Trophoblast cell (in vitro differentiated cells and primary cell): Measurements from ENCODE around the gene ABHD12B.

ENCODE experiments used
- DNase-seq, 2 donors: peaks; one replicate each; pipeline ENCODE4 v3.0.0-alpha.2; 2016
- H2AFZ ChIP-seq: 2 replicates; pipeline ENCODE4 v1.6.1; 2013; ENCODE audit warnings: low read length, moderate library complexity, mild to moderate bottlenecking; ENCODE audit not compliant: insufficient read depth, poor library complexity
- H2AK5ac ChIP-seq: 2 replicates; pipeline ENCODE4 v1.6.1; 2013; ENCODE audit warnings: mild to moderate bottlenecking, low read length
- H2BK120ac ChIP-seq: 2 replicates; pipeline ENCODE4 v1.6.1; 2013; ENCODE audit warnings: low read length, mild to moderate bottlenecking, moderate library complexity; ENCODE audit not compliant: insufficient read depth, poor library complexity
- H2BK12ac ChIP-seq: 2 replicates; pipeline ENCODE4 v1.6.1; 2013; ENCODE audit warnings: mild to moderate bottlenecking, low read length, moderate library complexity
- H2BK5ac ChIP-seq: 2 replicates; pipeline ENCODE4 v1.6.1; 2013; ENCODE audit warnings: low read length, low read depth, moderate library complexity, mild to moderate bottlenecking; ENCODE audit not compliant: poor library complexity
- H3K14ac ChIP-seq: 2 replicates; pipeline ENCODE4 v1.6.1; 2013; ENCODE audit warnings: mild to moderate bottlenecking, low read length
- H3K18ac ChIP-seq: 2 replicates; pipeline ENCODE4 v1.6.1; 2013; ENCODE audit warnings: mild to moderate bottlenecking, low read length
- H3K23ac ChIP-seq: 2 replicates; pipeline ENCODE4 v1.6.1; 2013; ENCODE audit warnings: low read length
- H3K27ac ChIP-seq: 2 replicates; pipeline ENCODE4 v1.5.1; 2013; ENCODE audit warnings: low read depth, mild to moderate bottlenecking, inconsistent platforms, low read length, moderate library complexity
- H3K27me3 ChIP-seq: 2 replicates; pipeline ENCODE4 v1.6.1; 2013; ENCODE audit warnings: inconsistent platforms, mild to moderate bottlenecking, low read length, moderate library complexity; ENCODE audit not compliant: insufficient read depth
- H3K36me3 ChIP-seq, 2 experiments: 1 replicate in 1 of 2; 2 replicates in 1 of 2; pipeline ENCODE4 v1.6.1; 2013; ENCODE audit warnings: low read length in 2 of 2, mild to moderate bottlenecking in 2 of 2, moderate library complexity in 1 of 2; ENCODE audit not compliant: insufficient read depth in 2 of 2, control insufficient read depth in 1 of 2
- H3K4ac ChIP-seq: 2 replicates; pipeline ENCODE4 v1.6.1; 2013; ENCODE audit warnings: low read depth, mild to moderate bottlenecking, low read length, moderate library complexity
- H3K4me1 ChIP-seq, 2 experiments: 1 replicate in 1 of 2; 2 replicates in 1 of 2; pipeline ENCODE4 v1.6.1; 2013; ENCODE audit warnings: low read length in 2 of 2, mild to moderate bottlenecking in 2 of 2, moderate library complexity in 1 of 2; ENCODE audit not compliant: insufficient read depth in 2 of 2, control insufficient read depth in 1 of 2
- H3K4me2 ChIP-seq: 2 replicates; pipeline ENCODE4 v1.6.1; 2013; ENCODE audit warnings: inconsistent platforms, mild to moderate bottlenecking, low read length, moderate library complexity
- H3K4me3 ChIP-seq: 2 replicates; pipeline ENCODE4 v1.5.1; 2013; ENCODE audit warnings: mild to moderate bottlenecking, low read depth, low read length, inconsistent platforms
- H3K79me1 ChIP-seq: one replicate; pipeline ENCODE4 v1.6.1; 2013; ENCODE audit warnings: low read length
- H3K79me2 ChIP-seq: 2 replicates; pipeline ENCODE4 v1.6.1; 2013; ENCODE audit warnings: low read length, mild to moderate bottlenecking; ENCODE audit not compliant: control insufficient read depth, insufficient read depth, poor library complexity
- H3K9ac ChIP-seq: 2 replicates; pipeline ENCODE4 v1.6.1; 2013; ENCODE audit warnings: mild to moderate bottlenecking, low read length
- H3K9me3 ChIP-seq: 2 replicates; pipeline ENCODE4 v1.6.1; 2013; ENCODE audit warnings: low read depth, mild to moderate bottlenecking, control low read depth, inconsistent platforms, low read length; ENCODE audit not compliant: insufficient read depth
- H4K12ac ChIP-seq: 2 replicates; pipeline ENCODE4 v1.6.1; 2013; ENCODE audit warnings: low read depth, mild to moderate bottlenecking, low read length, moderate library complexity
- H4K8ac ChIP-seq: 2 replicates; pipeline ENCODE4 v1.6.1; 2013; ENCODE audit warnings: low read depth, mild to moderate bottlenecking, low read length, moderate library complexity
- H4K91ac ChIP-seq: one replicate; pipeline ENCODE4 v1.6.1; 2013; ENCODE audit warnings: low read depth, mild to moderate bottlenecking, low read length, moderate library complexity
- WGBS: extraction: QIAGEN DNeasy Blood & Tissue Kit; methylation state at CpG from one replicate; pipeline ENCODE4 v1.1.7; 2013; ENCODE audit warnings: missing lambda C conversion rate; ENCODE audit not compliant: insufficient read length, insufficient coverage; ENCODE audit errors: extremely low coverage; 5-methylcytosine and 5-hydroxymethylcytosine counted together

ABHD12B gene

DNA sequence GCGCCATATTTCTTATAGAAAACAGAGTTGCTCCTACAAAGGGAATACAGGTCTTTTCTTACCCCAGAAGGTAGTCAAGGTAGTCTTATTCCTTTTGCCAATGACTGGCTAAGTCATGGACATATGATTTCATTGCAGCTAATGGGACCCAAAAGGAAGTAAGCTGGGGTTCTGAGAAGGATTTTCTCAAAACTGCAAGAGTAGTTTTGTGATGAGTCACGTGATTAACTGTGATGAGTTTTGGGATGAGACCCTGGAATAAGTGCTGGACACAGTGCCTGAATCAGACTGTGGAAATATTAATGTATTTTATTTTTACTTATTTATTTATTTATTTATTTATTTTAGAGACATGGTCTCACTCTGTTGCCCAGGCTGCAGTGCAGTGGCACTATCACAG lies 27.5 kb upstream of the ABHD12B start:
- no peak overlapping the region for H4K8ac ChIP-seq

GRCh38 chr14:50845166-50845565 lies 26.7 kb upstream of the ABHD12B start:
- Histone ChIP-seq H2BK5ac (no peak overlapping the region), H3K4me1 (peaks cover 0 to 4% of the 10 kb centered on the region in 2 experiments), H4K12ac (no peak overlapping the region), H4K8ac (no peak overlapping the region), H3K4me2 (no peak overlapping the region), H3K4ac (no peak overlapping the region), H2BK12ac (no peak overlapping the region), H3K18ac (no peak overlapping the region), H2AK5ac (no peak overlapping the region), H2BK120ac (no peak overlapping the region), H3K14ac (no peak overlapping the region), H3K27me3 (no peaks in the 10 kb centered on the region), H3K27ac (no peak overlapping the region), H3K79me1 (no peaks in the 10 kb centered on the region), H3K23ac (no peak overlapping the region), H3K79me2 (no peaks in the 10 kb centered on the region), H3K9ac (no peak overlapping the region), H4K91ac (no peak overlapping the region), H2AFZ (no peak overlapping the region), H3K4me3 (no peak overlapping the region), H3K36me3 (no peaks in the 10 kb centered on the region), H3K9me3 (no peaks in the 10 kb centered on the region)
- no CpG with 5 or more reads among the region's 3 CpGs for WGBS
- DNase-seq, result no peak

More for the DNA sequence above, 27.5 kb upstream of the ABHD12B start:
- Histone ChIP-seq H2BK12ac (no peak overlapping the region), H3K9me3 (no peaks in the 10 kb centered on the region), H3K4me2 (no peak overlapping the region), H4K12ac (no peak overlapping the region), H3K4me1 (peaks cover 0 to 4% of the 10 kb centered on the region in 2 experiments), H3K27me3 (no peaks in the 10 kb centered on the region), H2AK5ac (no peak overlapping the region), H3K4me3 (no peak overlapping the region), H3K79me2 (no peaks in the 10 kb centered on the region), H4K91ac (no peak overlapping the region), H3K9ac (no peak overlapping the region), H2BK5ac (no peak overlapping the region), H2AFZ (no peak overlapping the region), H2BK120ac (no peak overlapping the region), H3K27ac (no peak overlapping the region), H3K4ac (no peak overlapping the region), H3K14ac (no peak overlapping the region), H3K18ac (no peak overlapping the region), H3K79me1 (no peaks in the 10 kb centered on the region), H3K36me3 (no peaks in the 10 kb centered on the region), H3K23ac (no peak overlapping the region)
- no peak for DNase-seq
- no CpG with 5 or more reads among the region's 2 CpGs for WGBS

DNA sequence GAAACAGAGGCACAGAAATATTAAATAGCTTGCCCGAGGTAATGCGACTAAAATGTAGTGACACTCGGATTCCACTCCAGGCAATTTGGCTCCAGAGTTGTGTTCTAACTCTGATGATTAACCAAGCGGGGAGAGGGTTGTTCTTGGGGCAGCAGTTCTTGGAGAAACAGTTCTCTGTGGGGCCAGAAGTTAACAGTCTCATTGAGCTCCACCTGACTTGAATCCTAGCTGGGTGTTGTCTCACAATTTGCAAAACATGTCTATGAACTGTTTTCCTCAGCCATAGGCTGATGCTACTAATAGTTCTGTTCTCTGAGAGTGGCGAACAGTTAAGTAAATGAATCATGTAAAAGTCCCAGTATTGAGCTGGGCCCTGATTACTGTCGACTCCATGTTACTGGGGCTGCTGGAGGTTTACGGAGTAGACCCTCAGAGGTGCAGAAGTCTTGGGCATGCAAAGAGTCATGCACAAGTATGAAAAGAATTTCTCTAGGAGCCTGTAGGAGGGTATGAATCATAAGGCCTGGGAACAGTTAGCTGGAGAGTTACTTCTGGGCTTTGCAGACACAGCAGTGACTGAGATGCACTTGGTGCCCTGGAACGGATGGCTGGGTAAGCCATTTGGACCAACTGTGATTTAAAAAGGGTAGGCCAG lies 25.5 kb upstream of the ABHD12B start:
- Histone ChIP-seq H2AK5ac (no peak overlapping the region), H2BK120ac (no peak overlapping the region), H2BK12ac (no peak overlapping the region), H4K91ac (no peak overlapping the region), H3K9me3 (no peaks in the 10 kb centered on the region), H2AFZ (no peak overlapping the region), H4K12ac (no peak overlapping the region), H3K14ac (no peak overlapping the region), H3K9ac (no peak overlapping the region), H3K27ac (no peak overlapping the region), H3K4ac (no peak overlapping the region), H3K27me3 (no peaks in the 10 kb centered on the region), H2BK5ac (no peak overlapping the region), H3K18ac (no peak overlapping the region), H3K4me2 (no peak overlapping the region), H3K4me1 (peaks cover 0 to 4% of the 10 kb centered on the region in 2 experiments), H4K8ac (no peak overlapping the region), H3K79me1 (no peaks in the 10 kb centered on the region), H3K36me3 (no peaks in the 10 kb centered on the region), H3K4me3 (no peak overlapping the region), H3K23ac (no peak overlapping the region), H3K79me2 (no peaks in the 10 kb centered on the region)
- peak; percentile 59 to 74 for DNase-seq
- WGBS, result no CpG with 5 or more reads among the region's 8 CpGs

- H3K4me3 ChIP-seq, result no peak overlapping the region
- no peak overlapping the region for H3K23ac ChIP-seq
- H3K9me3 ChIP-seq, result no peaks in the 10 kb centered on the region
- no peak overlapping the region for H2BK120ac ChIP-seq
- no peaks in the 10 kb centered on the region for H3K4me1 ChIP-seq
- H3K4me2 ChIP-seq, result no peak overlapping the region
- no peak overlapping the region for H4K8ac ChIP-seq
- no peak overlapping the region for H3K27ac ChIP-seq
- H3K27me3 ChIP-seq, result no peaks in the 10 kb centered on the region
- H3K9ac ChIP-seq, result no peak overlapping the region
- H4K12ac ChIP-seq, result no peak overlapping the region
- no peak overlapping the region for H4K91ac ChIP-seq
- no peaks in the 10 kb centered on the region for H3K79me2 ChIP-seq
- H3K36me3 ChIP-seq, result no peaks in the 10 kb centered on the region
- H2BK12ac ChIP-seq, result no peak overlapping the region
- H3K4ac ChIP-seq, result no peak overlapping the region
- no peak overlapping the region for H2BK5ac ChIP-seq
- no peak overlapping the region for H3K18ac ChIP-seq
- H2AK5ac ChIP-seq, result no peak overlapping the region
- H3K79me1 ChIP-seq, result no peaks in the 10 kb centered on the region
- no peak overlapping the region for H3K14ac ChIP-seq
- H2AFZ ChIP-seq, result no peak overlapping the region
- peak; percentile 43 to 76 for DNase-seq
Measured at GRCh38 chr14:50853891-50854290, 18.0 kb upstream of the ABHD12B start.
